LNCaP clone FGC (cell line): ENCODE measurements around the gene IMMP2L.

Source experiments
- DNase-seq: peaks from one replicate; pipeline ENCODE4 v3.0.0-alpha.2; 2011; ENCODE audit warnings: low read depth
- H3K4me3 ChIP-seq: 2 replicates; pipeline ENCODE4 v1.5.1; 2011; ENCODE audit warnings: mild to moderate bottlenecking, low read depth, low read length, control low read depth
- CTCF ChIP-seq: IDR thresholded peaks from 2 replicates; pipeline ENCODE4 v1.5.1; 2012; ENCODE audit warnings: mild to moderate bottlenecking; ENCODE audit not compliant: control insufficient read depth, insufficient read depth; ENCODE audit errors: extremely low read depth

The IMMP2L gene

GRCh38 chr7:111413739-111414138 lies 148.6 kb downstream of the IMMP2L start:
- TF ChIP-seq CTCF: no peak
- no peak for DNase-seq
- no peak overlapping the region for H3K4me3 ChIP-seq

DNA sequence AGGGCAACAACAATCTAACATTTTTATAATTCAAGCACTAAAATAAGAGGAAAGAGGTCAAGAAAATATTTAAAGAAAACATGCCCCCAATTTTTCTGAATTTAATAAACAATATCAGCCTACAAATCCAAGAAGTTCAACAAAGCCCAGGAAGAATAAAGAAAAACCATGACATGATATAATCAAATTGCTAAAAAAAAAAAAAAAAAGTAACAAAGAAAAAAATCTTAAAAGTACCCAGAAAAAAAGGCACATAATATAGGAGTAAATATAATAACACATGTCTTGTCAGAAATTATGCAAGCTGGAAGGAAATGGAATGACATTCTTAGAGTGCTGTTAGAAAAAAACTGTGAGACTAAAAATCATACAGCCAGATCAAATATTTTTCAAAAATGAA lies 151.4 kb downstream of the IMMP2L start:
- no peak for DNase-seq
- H3K4me3 ChIP-seq: no peak overlapping the region
- TF ChIP-seq CTCF: no peak

DNA sequence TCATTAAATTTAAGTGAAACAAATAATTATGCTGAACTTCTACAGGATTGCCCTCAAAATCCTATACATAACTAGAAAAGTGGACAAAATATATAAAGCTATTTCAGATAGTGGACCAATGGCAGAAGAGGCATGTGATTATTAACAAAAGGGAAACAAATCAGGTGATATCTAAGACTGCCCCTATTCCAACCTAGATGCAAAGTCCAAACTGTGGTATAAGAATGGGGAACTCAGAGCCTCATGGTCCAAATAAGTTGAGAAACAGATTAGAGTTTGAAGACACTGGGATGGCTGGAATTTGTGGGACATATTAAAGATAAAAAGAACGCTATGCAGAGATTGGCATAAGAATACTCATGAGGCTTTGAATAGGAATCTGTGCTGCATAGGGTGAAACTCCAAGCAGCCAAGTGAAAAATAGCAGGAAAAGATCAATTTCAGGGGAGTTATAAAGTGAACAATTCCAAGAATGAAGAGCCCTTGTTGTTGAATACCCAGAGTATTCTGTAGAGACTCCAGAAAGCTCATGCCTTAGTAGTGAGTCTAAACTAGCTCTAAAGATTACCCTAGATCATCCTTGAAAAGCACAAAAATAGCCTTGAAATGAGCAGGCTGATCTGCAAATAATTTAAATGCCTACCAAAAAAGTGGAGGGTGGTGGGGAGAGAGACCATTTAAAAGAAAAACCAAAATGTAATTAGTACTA lies 152.4 kb downstream of the IMMP2L start:
- no peak overlapping the region for H3K4me3 ChIP-seq
- TF ChIP-seq CTCF: no peak

GRCh38 chr7:111408724-111409123 lies 153.6 kb downstream of the IMMP2L start:
- no peak for DNase-seq
- no peak for TF ChIP-seq CTCF
- no peak overlapping the region for H3K4me3 ChIP-seq

More for the DNA sequence above, 152.4 kb downstream of the IMMP2L start:
- no peak for DNase-seq

DNA sequence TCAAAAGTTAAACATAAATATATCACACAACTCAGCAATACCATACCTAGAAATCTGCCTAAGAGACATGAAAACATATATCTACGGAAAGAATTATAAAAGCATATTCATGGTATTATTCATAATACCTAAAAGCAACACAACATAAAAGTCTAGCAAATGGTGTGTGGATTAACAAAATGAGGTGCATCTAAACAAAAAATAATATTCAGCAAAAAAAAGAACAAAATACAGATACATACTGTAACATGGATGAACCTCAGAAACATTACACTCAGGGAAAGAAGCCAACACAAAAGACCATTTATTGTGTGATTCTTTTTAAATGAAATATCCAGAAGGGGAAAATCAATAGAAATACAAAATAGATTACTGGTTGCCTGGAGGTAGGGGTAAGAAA lies 155.0 kb downstream of the IMMP2L start:
- H3K4me3 ChIP-seq: no peak overlapping the region
- DNase-seq: no peak
- no peak for TF ChIP-seq CTCF

DNA sequence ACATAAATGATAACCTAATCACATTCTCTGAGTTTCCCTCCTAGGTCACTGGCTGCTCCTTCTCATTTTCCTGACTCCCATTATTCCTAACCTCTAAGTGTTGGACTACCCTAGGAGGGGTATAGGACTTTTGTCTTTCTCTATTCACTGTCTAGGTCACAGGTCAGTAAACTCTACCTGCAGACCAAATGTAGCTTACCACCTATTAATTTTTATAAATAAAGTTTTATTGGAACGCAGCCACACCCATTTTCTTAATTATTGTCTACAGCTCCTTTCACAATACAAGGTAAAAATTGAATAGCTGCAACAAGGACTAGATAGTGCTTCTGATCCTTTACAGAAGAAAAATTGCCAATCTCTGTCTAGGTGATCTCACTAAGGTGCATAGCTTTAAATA lies 156.7 kb downstream of the IMMP2L start:
- H3K4me3 ChIP-seq: no peak overlapping the region
- no peak for TF ChIP-seq CTCF
- DNase-seq: no peak

GRCh38 chr7:111401516-111401915 lies 160.8 kb downstream of the IMMP2L start:
- no peak for DNase-seq
- no peak for TF ChIP-seq CTCF
- no peak overlapping the region for H3K4me3 ChIP-seq
